ENCODE results near the gene RNU5D-1. TPM values are rescaled to one million over a fixed set of nuclear protein-coding genes. Genes with fewer than 3 reads are reported as not detected.

RNU5D-1 gene
- polyA plus RNA-seq, 4 donors: 4.1 TPM; not detected in 3

DNA sequence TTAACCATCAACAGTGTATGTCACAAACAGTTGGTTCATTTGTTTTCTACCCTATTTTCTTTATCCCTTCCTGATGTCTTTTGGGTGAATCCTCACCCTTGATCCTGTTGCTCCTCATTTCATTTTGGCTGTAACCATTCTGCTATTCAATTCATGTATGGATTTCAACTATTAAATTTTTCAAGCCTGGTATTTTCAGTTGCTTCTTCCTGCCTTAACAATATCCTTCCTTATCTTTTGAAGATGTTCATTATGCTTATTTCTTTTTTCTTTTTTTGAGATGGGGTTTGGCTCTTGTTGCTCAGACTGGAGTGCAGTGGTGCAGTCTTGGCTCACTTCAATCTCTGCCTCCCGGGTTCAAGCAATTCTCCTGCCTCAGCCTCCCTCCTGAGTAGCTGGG lies 2.8 kb upstream of the RNU5D-1 start:
- DNase-seq (ENCODE audit: low read depth in 4 of 4, low spot score in 3 of 4): no peak

DNA sequence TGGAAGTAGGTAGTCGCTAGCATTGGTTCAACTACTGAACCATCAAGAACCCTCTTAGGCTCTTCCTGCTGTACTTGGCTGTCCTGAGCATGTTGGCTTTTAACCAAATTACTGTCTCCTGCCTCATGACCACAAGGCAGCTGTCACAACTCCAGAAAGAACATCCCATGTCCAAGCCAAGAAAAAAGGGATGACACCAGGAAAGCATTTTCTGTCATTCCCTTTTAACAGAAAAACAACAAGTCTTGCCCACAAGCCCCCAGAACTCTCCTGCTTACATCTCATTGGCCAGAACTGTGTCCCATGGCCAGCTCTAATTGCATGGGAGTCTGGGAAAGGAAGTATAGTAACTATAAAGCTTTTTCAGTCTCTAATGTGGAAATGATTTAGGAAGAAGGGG lies 2.4 kb upstream of the RNU5D-1 start:
- no peak for DNase-seq (ENCODE audit: low read depth in 4 of 4, low spot score in 3 of 4)

DNA sequence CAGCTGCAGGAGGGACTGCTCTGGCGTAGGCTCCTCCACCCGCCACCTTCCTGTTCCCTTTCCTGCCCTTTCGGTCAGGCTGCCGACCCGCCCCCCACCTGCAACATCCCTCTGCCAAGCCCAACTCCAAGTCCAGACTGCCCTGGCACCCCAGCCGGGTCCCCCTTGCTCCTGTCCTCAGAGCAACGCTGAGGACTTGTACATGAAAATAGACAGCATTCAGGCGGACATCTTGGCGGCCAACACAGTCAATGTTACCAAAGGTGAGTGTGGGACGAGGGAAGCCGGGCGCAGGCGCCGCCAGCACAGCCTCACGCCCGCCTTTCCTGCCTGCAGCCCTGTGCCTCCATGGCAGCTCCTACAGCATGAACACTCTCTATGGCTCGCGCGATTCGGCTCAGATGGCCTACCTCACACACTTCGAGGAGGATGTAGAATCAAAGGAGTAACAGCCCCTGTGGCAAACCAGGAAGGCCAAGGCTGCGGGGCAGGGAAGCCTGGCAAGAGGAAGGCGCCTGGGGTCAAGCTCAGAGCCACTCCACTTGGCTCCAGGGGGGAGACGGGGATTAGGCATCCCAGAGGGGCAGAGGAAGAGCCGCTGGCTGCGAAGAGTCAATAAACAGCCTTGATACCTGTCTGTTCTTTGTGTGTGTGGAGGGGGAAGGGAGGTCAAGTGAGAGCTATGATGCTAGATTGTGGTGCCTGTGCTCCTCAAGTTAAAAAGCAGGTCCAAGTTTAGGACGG lies 5.8 kb downstream of the RNU5D-1 start:
- DNase-seq (ENCODE audit: low read depth in 4 of 4, low spot score in 3 of 4): no peak

DNA sequence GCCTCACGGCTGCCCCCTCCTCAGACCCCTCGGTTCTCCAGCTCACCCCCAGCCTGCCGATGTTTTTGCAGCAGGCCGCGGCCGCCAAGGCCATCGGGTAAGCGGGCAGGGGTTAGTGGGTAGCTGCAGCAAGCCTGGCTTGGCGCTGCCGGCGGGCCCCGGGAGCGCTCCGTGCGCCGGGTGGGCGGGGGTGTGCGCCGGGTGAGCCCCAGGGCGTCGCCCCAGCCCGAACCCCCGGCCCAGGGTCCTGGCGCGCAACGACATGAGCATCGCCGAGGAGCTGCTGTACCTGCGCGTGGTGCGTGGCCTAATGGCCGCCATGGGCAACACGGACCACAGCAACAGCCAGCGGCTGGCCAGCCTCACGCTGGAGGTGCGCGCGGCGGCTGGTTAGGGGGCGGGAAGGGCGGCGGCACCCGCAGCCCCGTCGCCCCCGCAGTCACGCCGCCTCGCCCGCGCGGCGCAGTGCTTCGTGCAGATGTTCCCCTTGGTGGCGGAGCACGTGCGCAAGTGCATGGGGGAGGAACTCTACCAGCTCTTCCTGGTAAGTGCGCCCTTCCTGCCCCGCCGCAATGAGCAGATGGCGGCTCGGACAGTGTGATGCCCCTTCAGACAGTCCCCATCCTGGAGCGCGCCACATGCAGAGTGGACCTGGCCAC lies 6.5 kb downstream of the RNU5D-1 start:
- no peak for DNase-seq (ENCODE audit: low read depth in 4 of 4, low spot score in 3 of 4)

DNA sequence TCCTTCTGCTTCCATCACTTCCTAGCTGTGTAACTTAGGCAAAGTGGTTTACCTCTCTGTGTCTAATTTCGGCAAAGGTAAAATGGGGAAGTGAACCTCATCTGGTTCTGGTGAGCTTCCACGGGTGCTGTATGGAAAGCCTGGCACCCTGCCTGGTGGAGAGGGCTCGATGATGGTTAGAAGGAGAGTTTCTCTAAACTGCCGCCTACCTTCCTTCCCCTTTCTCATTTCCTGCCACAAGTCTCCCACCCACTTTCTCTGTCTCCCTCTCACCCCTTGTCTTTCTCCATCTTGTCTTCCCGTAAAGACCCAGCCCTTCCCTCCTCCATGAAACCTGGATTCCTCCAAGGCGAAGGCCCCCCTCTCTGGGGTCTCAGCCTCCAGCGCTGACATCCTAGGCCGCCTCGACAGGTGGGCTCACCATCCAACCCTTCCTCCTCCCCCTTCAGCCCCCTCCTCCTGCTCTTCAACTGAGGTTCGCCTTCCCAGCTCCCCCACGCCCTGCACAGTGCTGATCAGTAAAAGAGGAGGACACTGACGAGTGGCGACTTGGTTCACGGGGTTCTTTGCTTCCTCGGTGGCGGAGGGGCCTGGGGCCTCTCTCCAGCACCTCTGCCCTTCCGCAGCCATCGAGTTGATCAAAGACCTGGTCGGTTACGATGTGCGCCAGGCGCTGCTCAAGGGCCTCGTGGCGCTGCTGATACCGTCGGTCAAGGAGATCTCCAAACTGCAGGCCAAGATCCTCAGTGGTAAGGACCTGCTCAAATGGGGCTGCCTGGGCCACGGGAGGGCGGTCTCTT lies 7.3 kb downstream of the RNU5D-1 start:
- no peak for DNase-seq (ENCODE audit: low read depth in 4 of 4, low spot score in 3 of 4)

DNA sequence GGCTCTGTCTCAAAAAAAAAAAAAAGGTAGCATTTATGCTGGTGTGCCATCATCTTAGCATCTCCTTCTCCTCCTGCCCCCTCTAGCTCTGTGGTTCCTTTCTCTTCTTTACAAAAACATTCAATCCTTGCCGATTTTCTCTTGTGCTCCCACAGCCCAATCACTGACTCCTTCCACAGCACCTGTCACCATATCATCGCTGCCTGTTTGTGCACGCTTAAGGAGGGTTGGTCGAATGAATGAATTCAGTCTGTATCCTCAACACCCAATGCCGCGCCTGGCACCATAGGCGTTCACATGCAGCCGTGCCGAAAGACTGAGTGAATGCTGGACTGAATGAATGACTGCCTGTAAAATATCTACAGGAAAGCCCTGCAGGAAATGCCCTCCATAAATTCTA lies 7.9 kb downstream of the RNU5D-1 start:
- no peak for DNase-seq (ENCODE audit: low read depth in 4 of 4, low spot score in 3 of 4)

DNA sequence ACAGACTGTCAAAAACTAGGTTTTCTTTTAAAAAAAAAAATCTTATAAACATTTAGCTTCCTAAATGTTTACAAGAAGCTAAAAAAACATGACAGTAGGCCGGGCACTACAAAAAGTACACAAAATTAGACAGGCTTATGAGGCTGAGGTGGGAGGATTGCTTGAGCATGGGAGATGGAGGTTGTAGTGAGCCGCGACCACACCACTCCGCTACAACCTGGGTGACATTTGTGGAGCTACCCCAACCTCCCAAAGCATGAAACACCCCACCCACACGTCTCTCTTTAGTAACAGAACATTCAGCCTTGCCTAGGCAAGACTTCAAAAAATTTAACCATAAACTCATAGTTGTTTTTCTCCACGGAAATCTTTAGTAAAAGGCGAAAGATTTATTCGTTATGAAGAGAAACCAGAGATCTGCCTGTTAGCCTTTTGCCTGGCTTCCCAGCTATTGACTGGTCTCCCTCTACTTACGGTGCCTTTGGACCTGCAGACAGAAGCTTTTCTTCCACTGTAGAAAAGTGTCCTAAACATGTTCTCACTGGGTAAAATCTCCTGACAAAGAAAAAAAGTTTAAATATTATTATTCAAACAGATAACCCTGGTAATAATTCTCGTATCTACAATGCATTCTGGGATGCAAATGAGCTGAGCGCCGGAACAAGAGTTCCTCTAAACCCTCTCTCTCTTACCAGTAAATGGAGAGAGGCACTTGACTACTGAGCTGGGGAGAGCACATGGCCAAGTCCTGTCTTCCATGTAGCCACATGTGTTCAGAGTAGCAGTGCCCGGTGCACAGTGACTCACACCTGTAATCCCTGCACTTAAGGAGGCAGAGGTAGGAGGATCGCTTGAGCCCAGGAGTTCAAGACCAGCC lies 9.2 kb downstream of the RNU5D-1 start:
- DNase-seq (ENCODE audit: low read depth in 4 of 4, low spot score in 3 of 4): peak in 1 of 4 donors; percentile 48

DNA sequence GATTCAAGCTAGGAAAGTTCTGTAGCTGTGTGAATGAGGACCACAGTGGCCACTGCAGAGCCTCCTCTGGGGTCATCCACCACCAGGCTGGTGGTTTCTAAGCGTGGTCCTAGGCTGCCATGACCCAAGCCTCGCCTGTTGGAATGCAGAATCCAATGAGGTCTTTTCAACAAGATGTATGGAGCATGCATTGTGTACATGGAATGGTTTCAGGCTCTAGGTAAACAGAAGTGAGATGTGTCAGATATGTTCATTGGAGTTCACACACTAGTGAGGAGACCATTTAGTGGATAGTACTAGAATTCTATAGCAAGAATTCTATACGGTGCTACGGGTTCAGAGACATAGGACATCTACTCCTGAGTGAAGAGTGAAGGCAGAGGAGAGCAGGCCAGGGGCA lies 10.7 kb downstream of the RNU5D-1 start:
- DNase-seq (ENCODE audit: low read depth in 4 of 4, low spot score in 3 of 4): no peak

DNA sequence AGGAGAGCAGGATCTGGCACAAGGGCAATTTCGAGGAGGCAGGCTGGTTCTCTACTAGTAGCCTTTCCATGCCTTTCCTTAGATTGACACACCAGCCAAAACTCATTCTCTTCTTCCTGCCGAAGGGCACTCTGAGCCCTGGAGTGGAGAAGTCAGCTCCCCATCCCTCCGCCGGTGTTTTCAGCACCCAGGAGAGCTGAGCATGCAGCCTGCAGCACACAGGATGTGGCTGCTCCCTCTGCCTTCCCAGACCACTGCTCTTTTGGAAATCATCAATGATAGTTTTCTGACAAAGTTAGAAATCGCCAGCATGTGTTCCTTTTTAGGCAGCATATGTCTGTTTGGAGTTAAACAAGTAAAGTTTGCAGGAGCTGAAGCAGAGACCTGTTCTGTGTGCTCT lies 11.7 kb downstream of the RNU5D-1 start:
- DNase-seq (ENCODE audit: low read depth in 4 of 4, low spot score in 3 of 4): no peak

DNA sequence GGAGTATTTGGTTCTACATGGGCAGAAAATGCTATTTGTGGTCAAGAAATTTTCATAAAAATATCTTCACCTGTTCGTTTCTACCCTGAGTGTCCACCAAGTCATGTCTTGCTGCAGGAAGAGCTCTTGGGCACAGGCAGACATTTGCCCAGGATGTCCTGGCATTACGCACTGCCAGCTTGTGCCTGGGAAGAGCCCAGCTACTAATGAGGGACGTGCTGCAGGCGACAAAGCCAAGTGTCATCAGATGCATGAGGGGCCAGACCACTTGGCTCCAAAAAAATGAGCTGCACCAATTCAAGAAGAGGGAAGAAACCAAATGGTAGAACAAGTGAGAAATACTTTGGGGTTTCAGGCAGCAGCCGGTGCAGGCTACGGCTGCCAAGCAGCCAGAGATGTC lies 12.9 kb downstream of the RNU5D-1 start:
- no peak for DNase-seq (ENCODE audit: low read depth in 4 of 4, low spot score in 3 of 4)

DNA sequence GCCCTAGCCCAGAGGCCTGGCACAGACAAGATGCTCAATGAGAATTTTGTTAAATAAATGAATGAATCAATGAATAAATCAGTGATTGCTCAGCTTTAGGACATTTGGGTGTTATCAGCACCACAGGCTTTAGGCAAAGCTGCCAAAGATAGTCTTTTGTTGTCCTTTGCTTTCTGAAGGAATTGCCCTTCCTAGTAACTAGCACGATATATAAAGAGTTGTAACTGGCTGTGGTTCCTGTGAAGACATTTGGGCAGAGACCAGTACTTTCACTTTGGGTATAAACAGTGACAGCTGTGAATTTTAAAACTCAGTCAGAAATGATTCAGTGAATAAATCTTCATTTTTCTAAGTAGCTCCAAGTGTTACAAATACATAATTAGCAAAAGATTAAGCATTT lies 13.3 kb downstream of the RNU5D-1 start:
- DNase-seq (ENCODE audit: low read depth in 4 of 4, low spot score in 3 of 4): no peak

DNA sequence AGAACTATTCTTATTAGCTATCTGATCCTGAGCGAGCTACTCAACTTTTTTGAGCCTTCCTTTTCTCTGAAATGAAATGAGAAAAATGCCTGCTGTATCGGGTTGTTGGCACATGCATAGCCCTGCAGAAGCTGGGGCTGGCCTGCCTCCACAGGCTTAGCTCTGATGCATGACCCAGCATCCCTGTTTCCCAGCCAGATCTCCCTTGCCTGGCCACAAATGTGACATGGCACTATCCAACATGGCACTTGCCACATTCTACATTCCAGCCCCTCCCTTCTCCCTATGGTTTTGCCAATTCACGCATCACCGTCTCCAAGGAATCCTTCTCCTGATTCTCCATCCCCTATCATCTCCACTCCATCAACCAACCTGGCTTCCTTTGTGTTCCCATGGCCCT lies 13.8 kb downstream of the RNU5D-1 start:
- no peak for DNase-seq (ENCODE audit: low read depth in 4 of 4, low spot score in 3 of 4)

DNA sequence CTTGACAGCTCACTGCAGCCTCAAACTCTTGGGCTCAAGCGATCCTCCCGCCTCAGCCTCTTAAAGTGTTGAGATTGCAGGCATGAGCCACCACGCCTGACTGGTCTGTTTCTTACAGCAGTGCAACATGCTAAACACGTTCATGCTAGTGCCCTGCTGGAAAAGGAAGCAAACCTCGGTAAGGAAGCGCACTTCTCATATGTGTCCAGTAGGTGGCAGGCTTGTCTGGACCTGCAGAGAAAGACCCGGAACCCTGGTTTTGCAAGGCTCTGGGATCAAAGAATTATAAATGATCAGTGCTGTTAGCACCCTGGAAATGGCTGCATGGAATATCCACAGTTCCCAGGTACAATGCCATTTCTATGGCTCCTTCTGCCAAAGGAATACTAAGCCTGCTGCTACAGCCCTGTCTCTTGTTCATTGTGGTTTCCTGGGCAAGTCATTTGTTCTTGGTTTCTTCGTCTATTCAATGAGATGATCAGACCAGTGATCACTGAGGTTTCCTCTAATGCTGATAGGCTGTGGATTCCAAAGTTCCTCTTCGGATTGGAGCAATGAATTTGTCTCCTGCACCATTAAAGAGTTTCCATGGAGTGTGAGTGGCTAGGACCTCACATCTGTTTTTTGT lies 15.9 kb downstream of the RNU5D-1 start:
- DNase-seq (ENCODE audit: low read depth in 4 of 4, low spot score in 3 of 4): peak in 2 of 4 donors; percentile 62 to 69

DNA sequence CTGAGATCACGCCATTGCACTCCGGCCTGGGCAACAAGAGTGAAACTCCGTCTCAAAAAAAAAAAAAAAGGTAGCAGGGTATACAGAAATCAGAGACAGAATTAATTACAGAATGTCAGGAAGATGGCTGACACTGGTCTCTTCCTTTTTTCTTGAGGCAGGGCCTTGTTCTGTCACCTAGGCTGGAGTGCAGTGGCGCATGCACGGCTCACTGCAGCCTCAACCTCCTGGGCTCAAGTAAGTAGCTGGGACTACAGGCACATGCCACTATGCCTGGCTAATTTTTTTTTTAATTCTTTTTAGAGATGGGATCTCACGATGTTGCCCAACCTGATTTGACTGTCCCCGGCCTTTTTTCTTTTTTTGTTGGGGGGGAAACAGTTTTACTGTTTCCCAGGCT lies 16.4 kb downstream of the RNU5D-1 start:
- no peak for DNase-seq (ENCODE audit: low read depth in 4 of 4, low spot score in 3 of 4)

DNA sequence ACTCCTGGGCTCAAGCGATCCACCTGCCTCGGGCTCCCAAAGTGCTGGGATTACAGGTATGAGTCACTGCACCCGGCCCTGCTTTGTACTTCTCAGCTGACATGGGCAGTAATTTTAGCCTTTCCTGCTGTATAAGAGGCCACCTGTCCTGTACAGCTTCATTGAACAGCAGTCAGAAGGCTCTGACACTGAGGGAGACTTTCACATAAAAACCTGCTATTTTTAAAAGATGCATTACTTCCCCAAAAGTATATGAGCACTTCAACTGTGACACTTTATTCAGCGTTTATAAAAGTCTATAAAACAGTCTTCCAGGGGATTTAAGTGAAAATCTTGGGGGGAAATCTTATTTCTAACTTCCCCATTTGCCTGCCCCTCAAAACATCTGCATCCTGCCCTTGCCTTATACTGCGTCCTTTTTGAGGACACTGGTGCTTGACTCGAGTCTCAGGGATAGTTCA lies 17.6 kb downstream of the RNU5D-1 start:
- no peak for DNase-seq (ENCODE audit: low read depth in 4 of 4, low spot score in 3 of 4)

DNA sequence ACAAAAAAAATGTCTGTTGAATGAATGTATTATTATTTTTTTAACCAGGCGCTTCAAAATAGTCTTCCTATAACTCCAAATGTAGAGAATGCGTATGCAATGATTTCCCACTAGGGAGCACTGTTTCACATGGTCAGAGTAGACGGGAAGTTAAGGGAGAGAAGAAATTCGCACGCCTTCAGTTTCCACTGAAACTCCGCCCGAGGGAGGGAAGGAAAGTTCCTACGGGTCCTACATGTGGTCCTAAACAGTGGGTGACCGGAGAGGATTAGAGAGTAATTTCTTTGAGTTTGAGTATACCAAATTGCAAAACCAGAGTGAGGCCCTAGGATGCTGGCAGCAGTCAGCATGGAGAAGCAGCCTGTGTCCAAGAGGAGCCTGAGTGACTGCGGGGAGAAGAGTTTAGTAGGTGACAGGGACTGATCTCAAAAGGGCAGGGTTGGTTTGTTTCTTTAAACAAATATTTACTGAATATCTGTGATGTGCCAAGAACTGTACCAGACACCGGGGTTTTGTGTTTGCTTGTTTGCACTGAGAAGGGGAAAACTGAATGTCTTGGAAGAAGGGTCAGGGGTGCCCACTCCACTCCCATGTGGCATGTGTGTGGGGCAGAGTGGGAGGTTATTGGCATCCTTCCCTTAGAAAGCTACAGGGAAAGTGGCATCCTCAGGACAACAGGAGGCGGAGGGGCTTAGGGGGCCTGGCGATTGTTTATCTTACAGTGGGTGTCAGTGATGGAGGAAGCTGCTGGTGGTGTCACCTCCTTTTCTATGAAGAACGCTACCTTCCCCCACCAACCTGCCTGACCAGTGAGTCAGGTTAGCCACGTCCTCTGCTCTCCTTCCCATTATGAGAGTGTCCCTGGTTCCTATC lies 22.8 kb downstream of the RNU5D-1 start:
- no peak for DNase-seq (ENCODE audit: low read depth in 4 of 4, low spot score in 3 of 4)

DNA sequence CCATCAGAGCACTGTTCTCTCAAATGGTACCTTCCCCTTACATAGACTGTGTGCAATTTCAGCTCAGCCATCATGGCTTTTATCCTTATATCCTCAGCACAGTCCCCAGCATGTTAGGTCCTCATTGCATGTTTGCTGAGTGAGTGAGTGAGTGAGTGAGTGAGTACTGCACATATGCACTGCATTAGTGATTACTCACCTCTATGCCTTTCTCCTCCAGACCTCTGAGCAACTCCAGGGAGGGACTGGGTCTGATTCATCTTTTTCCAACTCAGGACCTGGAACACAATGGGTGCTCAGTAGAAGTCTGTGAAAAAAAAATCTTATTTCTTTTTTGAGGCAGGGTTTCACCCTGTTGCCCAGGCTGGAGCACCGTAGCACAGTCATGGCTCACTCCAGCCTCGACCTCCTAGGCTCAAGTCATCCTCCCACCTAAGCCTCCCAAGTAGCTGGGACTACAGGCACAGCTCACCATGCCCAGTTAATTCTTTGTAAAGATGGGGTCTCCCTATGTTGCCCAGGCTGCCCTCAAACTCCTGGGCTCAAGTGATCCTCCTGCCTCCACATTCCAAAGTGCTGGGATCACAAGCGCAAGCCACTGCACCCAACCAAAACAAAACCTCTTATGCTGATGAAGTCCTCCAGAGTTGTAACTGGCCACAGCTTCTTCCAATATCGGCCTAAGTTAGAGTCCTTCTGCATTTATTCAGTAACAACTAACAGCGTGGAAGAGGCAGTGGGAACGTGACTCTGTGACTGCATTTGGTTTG lies 23.7 kb downstream of the RNU5D-1 start:
- DNase-seq (ENCODE audit: low read depth in 4 of 4, low spot score in 3 of 4): no peak

DNA sequence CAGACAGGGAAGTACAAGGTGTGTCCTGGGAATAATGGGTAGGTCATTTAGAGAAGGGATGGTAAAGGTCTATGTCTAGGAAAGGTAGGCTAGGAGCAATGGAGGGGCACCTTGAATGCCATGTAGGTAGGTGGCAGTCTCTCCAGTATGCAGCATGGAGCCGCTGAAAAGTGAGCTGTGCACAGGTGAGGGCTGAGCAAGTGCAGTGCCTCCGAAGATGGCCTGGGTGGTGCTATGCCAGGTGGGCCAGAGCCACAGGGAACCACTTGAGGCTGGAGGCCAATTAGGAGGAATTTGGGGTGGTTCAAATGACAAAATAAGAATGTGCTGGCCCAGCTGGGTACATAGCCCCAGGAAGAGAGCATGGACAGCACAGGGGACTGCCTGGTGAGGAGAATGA lies 25.0 kb downstream of the RNU5D-1 start:
- no peak for DNase-seq (ENCODE audit: low read depth in 4 of 4, low spot score in 3 of 4)

All from right renal pelvis (tissue), 4 donors.